Heart left ventricle (tissue), 13 donors: ENCODE measurements around the gene SNX5.

Experiments
- CTCF ChIP-seq, 12 donors: fragments of 200-600 bp; sonication (generic) in 4 of 12; IDR thresholded peaks; one replicate each; pipeline versions ENCODE4 v1.5.0 to v1.8.0; 2018 to 2022; ENCODE audit warnings: antibody characterized with exemption in 12 of 12, mild to moderate bottlenecking in 5 of 12
- POLR2A ChIP-seq, 2 donors: fragments of 450-650 bp; IDR thresholded peaks; one replicate each; pipeline ENCODE4 v1.6.1; 2017; ENCODE audit warnings: antibody characterized with exemption in 2 of 2, mild to moderate bottlenecking in 2 of 2, moderate library complexity in 2 of 2
- donor health status: ischemic (EF 13 %, LVEDD 7.1; RV severe dilation, severe dysfunction).
- donor health status: DM: no; HTN: yes; CAD: no.
- donor health status: DM: no; HTN: no; CAD: no.
- donor health status: ischemic (EF 25% LVEDD 6.9; RV normal size, moderate dysfunction).
- donor health status: ischemic (EF 25% LVEDD 5.7; RV mildly dilated, moderate dysfunction).
- donor health status: ischemic (EF 35%, LVEDD 5.7; RV mildly dilated, moderate dysfunction).
- donor health status: nonischemic (EF 11% LVEDD 7.7; RV severe dilation, severe dysfunction).
- donor health status: DM: yes; HTN: yes; CAD: no.
- donor health status: PGD.
- donor health status: ischemic (EF 29% LVEDD 5.4; RV normal size, mild dysfunction).
- donor health status: nonischemic (EF 23%, LVEDD 6.1; RV moderate dilation, normal function).

GRCh38 chr20:17935186-17935585 lies 33.4 kb downstream of the SNX5 start:
- no peak for TF ChIP-seq CTCF (IDR thresholded peaks at IDR 0.05)
- TF ChIP-seq POLR2A (IDR thresholded peaks at IDR 0.05), result no peak
